GM19438 (cell line): ENCODE measurements around the gene RASIP1.

Experiments used
- ATAC-seq: cut with Tn5 transposase; IDR thresholded peaks from one replicate; pipeline ENCODE4 v1.9.1; 2021; ENCODE audit warnings: low read depth; ENCODE audit not compliant: unreplicated experiment

Gene RASIP1

GRCh38 chr19:48756686-48757085 lies 16.3 kb upstream of the RASIP1 start:
- ATAC-seq = no peak

GRCh38 chr19:48756212-48756611 lies 15.8 kb upstream of the RASIP1 start:
- ATAC-seq = no peak

GRCh38 chr19:48755787-48756186 lies 15.4 kb upstream of the RASIP1 start:
- no peak for ATAC-seq

- ATAC-seq = no peak
These were observed 14.8 kb upstream of the RASIP1 start, which contains the start of gene FGF21 for GRCh38 chr19:48755084-48755641. TSS of gene FGF21 (plus strand) at chr19:48755524. CDS start at chr19:48756237, 713 bp downstream.

- ATAC-seq = no peak
These were observed 12.3 kb upstream of the RASIP1 start, which contains the start of gene FUT1 for GRCh38 chr19:48752496-48753365. TSS of gene FUT1 (minus strand) at chr19:48752641. CDS start at chr19:48751281, 1,360 bp downstream.

GRCh38 chr19:48751845-48752495 lies 11.6 kb upstream of the RASIP1 start:
- ATAC-seq = no peak

GRCh38 chr19:48750771-48751504 lies 10.5 kb upstream of the RASIP1 start:
- no peak for ATAC-seq

- no peak for ATAC-seq
These were observed 9.9 kb upstream of the RASIP1 start for GRCh38 chr19:48750351-48750750.

GRCh38 chr19:48749571-48750198 lies 9.3 kb upstream of the RASIP1 start:
- no peak for ATAC-seq

GRCh38 chr19:48746738-48747575 lies 6.5 kb upstream of the RASIP1 start, which contains the start of gene IZUMO1:
TSS of gene IZUMO1 (minus strand) at chr19:48746909. CDS start at chr19:48745859, 1,050 bp downstream.
- ATAC-seq = no peak

- no peak for ATAC-seq
These were observed 5.7 kb upstream of the RASIP1 start for GRCh38 chr19:48746110-48746509.

GRCh38 chr19:48745208-48745995 lies 5.0 kb upstream of the RASIP1 start:
- no peak for ATAC-seq

GRCh38 chr19:48742096-48742495 lies 1.7 kb upstream of the RASIP1 start:
- no peak for ATAC-seq

- ATAC-seq = no peak
These were observed 954 bp upstream of the RASIP1 start for GRCh38 chr19:48741129-48741999.

- ATAC-seq = no peak
These were observed 826 bp downstream of the RASIP1 start for GRCh38 chr19:48739404-48740163.

- peak; percentile 79 for ATAC-seq
These were observed 1.6 kb downstream of the RASIP1 start for GRCh38 chr19:48738557-48739403.
